ENCODE data around the gene LRRC8C. TPM values are rescaled to one million over a fixed set of nuclear protein-coding genes. Genes with fewer than 3 reads are reported as not detected.

Gene LRRC8C
- total RNA-seq, 1 donor from 2014 or later: 5.2 TPM

GRCh38 chr1:89670711-89671110, 37.8 kb downstream of the LRRC8C start:
- no peaks in the 10 kb centered on the region for H3K36me3 Mint-ChIP-seq

GRCh38 chr1:89671775-89672488, 39.0 kb downstream of the LRRC8C start:
- no peaks in the 10 kb centered on the region for H3K9me3 Mint-ChIP-seq
- H3K27ac Mint-ChIP-seq: no peak overlapping the region
- peaks cover 3% of the 10 kb centered on the region for H3K27me3 Mint-ChIP-seq
- no peak overlapping the region for H3K4me3 Mint-ChIP-seq
- no peak for DNase-seq (ENCODE audit: extremely low spot score, unreplicated experiment)
- TF ChIP-seq CTCF (conservative IDR thresholded peaks at IDR 0.05): no peak
- no peaks in the 10 kb centered on the region for H3K4me1 Mint-ChIP-seq (ENCODE audit: unreplicated experiment)
- H3K36me3 Mint-ChIP-seq: no peaks in the 10 kb centered on the region

More at GRCh38 chr1:89670711-89671110, 37.8 kb downstream of the LRRC8C start:
- H3K4me1 Mint-ChIP-seq (ENCODE audit: unreplicated experiment): no peaks in the 10 kb centered on the region
- TF ChIP-seq CTCF (conservative IDR thresholded peaks at IDR 0.05): no peak
- no peak overlapping the region for H3K4me3 Mint-ChIP-seq
- no peak overlapping the region for H3K27ac Mint-ChIP-seq
- H3K9me3 Mint-ChIP-seq: no peaks in the 10 kb centered on the region
- DNase-seq (ENCODE audit: extremely low spot score, unreplicated experiment): no peak
- peaks cover 3% of the 10 kb centered on the region for H3K27me3 Mint-ChIP-seq

GRCh38 chr1:89672489-89673183, 39.7 kb downstream of the LRRC8C start:
- H3K4me1 Mint-ChIP-seq (ENCODE audit: unreplicated experiment): no peaks in the 10 kb centered on the region
- no peaks in the 10 kb centered on the region for H3K9me3 Mint-ChIP-seq
- no peak overlapping the region for H3K27ac Mint-ChIP-seq
- DNase-seq (ENCODE audit: extremely low spot score, unreplicated experiment): no peak
- H3K27me3 Mint-ChIP-seq: peaks cover 3% of the 10 kb centered on the region
- TF ChIP-seq CTCF (conservative IDR thresholded peaks at IDR 0.05): no peak
- H3K36me3 Mint-ChIP-seq: no peaks in the 10 kb centered on the region
- no peak overlapping the region for H3K4me3 Mint-ChIP-seq

GRCh38 chr1:89673251-89673650, 40.3 kb downstream of the LRRC8C start:
- no peak overlapping the region for H3K27ac Mint-ChIP-seq
- no peaks in the 10 kb centered on the region for H3K36me3 Mint-ChIP-seq
- no peaks in the 10 kb centered on the region for H3K9me3 Mint-ChIP-seq
- DNase-seq (ENCODE audit: extremely low spot score, unreplicated experiment): no peak
- no peak overlapping the region for H3K4me3 Mint-ChIP-seq
- no peaks in the 10 kb centered on the region for H3K4me1 Mint-ChIP-seq (ENCODE audit: unreplicated experiment)
- H3K27me3 Mint-ChIP-seq: peaks cover 3% of the 10 kb centered on the region
- TF ChIP-seq CTCF (conservative IDR thresholded peaks at IDR 0.05): no peak

- DNase-seq (ENCODE audit: extremely low spot score, unreplicated experiment): no peak
- H3K4me1 Mint-ChIP-seq (ENCODE audit: unreplicated experiment): no peaks in the 10 kb centered on the region
- H3K4me3 Mint-ChIP-seq: no peak overlapping the region
- H3K36me3 Mint-ChIP-seq: peaks cover 3% of the 10 kb centered on the region
- peaks cover 3% of the 10 kb centered on the region for H3K27me3 Mint-ChIP-seq
- no peak overlapping the region for H3K27ac Mint-ChIP-seq
- peaks cover 3% of the 10 kb centered on the region for H3K9me3 Mint-ChIP-seq
- TF ChIP-seq CTCF (conservative IDR thresholded peaks at IDR 0.05): no peak
These were observed 42.8 kb downstream of the LRRC8C start for GRCh38 chr1:89675677-89676076.
